NCI-H345 (cell line): ENCODE measurements around the gene NPHP4.

Source experiments
- DNase-seq: peaks from one replicate; lab custom pipeline; 2025; lab: John Stamatoyannopoulos, UW

NPHP4 gene

DNA sequence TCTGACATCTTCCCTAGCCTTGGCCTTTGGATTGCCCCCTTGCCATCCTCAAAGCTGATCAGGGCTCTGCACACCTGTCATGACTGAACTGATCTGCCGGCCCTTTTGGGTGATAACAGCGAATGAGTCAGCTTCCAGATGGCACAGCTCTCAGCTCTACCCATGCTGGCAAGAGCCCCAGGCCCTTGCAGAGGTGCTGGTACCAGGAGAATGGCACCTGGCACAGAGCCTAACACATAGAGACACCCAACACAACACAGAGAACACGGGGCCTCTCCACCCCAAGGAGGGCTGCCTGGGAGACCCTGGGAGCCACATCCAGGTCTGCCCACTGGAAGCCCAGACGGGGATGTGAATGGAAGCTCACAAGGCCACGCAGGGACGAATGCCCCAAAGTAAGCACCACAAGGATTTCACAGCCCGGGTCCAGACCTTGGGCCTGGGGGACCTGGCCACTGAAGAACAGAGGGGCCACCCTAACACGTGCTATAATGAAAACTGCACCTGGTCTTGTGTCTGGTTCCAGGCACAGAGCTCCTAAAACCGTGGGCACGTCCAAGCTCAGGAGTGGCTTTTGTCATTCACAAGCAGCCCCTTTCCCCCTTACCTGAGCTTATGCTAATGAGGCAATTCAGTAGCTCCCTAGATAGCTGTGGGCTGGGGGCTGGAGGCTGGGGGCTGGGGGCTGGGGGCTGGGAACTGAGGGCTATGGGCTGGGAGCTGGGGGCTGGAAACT is 160.5 kb downstream of the NPHP4 start:
- no peak for DNase-seq

DNA sequence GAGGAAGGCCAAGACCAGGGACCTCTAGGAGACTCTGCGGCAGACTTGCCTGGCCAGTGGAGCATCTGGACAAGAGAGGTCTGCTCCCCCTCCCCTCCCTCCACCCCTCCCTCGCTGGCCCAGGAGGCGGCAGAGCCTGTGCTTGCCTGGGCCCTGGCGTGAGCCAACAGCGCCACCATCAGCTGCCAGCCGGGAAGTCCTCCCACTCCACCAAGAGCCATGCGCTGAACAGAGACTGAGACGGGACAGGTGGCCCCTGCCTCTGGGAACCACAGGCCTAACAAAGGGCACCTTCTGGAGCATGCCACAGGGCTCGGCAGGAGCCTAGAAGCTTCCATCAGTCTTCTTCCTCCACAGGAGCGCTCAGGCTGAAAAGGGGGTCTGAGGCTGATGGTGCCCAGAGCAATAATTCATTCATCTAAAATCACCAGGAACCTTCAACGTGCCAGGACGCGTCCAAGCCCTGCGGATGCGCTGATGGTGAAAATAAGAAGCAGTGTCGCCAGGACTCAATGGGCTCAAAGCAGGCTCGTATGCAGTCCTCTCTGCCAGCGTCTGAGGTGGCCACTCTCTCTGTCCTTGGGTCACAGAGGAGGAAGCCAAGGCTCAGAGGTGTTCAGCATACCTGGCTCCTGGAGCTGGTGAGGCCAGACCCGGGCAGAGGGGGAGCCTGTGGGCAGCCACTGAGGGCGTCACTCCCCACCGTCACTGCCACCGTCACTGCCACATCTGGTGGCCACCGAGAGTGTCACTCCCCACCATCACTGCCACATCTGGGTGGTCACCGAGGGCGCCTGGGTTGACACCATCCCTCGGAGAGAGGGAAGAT is 161.2 kb downstream of the NPHP4 start:
- no peak for DNase-seq

DNA sequence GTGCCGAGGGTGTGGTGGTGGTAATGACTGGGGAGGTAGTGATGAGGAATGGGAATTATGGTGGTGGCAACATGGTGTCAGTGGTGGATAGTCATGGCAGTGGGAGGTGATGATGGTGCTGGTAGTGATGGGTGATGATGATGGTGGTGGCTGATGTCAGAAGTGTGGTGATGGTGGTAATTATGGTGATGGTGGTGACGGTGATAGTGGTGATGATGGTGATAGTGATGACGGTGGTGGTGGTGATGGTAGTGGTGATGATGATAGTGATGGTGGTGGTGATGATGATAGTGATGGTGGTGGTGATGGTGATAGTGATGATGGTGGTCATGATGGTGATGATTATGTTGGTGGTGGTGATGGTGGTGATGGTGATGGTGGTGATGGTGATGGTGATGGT is 162.8 kb downstream of the NPHP4 start:
- DNase-seq: no peak

DNA sequence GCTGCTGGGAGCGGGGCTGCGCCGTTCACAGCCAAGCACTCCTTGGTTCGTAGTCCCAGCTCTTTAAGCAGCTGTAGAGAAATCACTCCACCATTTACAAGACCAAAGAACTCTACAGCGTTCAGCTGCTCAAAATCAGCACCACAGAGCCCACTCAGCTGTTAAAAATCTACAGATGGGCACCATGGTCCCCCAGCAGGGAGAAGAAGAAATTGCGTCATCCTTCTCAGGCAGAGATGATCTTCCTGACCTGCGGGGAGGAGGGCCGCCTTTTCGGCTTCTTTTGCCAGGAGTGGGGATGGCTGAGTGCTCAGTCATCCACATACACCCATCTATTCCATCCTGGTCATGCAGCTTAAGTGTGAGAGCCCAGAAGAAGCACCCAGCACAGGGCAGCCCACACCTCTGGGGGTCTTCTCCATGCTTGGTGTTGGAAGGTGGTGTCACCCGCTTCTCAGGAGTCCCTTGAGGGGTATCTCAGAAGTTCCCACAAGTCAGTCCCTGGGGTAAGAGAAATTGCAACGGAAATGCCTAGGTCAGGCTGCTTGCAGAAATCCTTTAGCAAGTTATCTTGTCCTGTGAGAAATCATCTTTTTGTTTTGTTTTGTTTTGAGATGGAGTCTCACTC is 163.8 kb downstream of the NPHP4 start:
- no peak for DNase-seq

DNA sequence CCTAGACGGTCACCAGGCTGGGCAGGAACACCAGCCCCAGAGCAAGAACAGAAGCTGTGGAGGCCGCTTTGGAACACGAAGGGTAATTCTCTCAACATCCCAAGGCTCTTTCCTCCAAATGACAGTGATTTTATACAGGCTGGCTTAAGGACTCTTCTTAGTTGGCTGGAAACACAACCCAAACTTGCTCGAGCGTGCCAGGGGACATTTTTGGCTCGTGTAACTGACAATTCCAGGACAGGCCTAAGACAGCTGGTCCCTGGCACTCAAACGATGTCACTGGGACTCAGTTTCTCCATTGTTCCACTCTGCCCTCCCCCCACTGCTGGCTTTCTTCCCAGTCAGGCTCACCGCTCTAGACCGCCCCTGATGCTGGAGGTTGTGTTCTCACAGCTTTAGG is 164.7 kb downstream of the NPHP4 start:
- DNase-seq: no peak

DNA sequence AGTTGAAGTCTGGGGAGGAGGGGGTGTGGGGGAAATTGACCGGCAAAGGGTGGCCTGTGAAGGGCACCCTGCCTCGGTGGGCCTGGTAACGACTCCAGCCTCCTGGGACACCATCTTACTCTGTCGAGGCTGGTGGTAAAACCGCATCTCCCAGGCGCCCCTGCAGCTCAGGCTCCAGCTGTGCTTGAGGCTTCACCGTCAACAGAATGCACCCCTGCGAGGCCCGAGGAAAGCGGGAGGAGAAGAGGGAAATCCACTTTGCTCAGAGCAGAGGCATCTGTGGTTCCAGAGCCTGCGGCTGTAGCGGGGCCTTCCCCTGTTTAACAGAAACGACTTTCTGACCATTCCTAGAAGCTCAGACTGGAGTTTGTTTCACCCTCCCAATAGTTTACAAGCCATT is 165.6 kb downstream of the NPHP4 start:
- DNase-seq: no peak

DNA sequence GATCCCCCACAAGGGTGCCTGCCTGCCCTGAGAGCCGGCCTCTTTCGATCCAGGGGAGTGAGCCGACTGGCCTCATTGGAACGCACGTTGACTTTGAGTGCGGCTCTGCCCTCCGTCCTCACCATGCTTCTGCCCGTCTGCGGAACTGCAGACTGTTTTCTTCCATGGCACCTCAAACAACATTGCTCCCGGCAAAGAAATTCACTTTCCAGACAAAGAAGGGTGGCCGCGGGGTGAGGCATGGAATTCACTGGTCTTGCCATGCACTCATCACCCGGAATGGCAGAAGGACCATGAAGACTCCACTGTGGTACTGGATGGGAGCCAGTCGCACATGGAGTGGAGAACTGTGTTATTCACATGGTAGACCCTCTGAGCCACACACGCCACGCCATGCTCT is 169.5 kb downstream of the NPHP4 start:
- no peak for DNase-seq

DNA sequence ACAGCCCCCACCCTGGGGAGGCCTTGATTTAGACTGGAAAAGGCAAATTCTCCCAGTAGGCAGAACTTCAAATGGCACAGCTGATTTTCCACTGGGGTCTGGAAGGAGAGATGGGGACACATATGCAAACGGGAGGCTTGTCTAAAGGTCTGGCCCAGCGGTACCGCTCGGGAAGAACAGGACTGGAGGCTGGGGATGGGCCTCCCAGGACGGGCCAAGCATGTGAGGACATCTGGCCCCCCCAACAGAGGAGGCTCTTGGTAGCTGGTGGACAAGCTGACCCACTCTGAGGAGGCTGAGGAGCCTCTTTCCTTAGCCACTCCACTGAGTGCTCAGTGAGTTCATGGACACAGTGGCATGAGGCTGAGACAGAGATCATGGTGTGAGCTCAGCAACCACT is 170.0 kb downstream of the NPHP4 start:
- DNase-seq: no peak

DNA sequence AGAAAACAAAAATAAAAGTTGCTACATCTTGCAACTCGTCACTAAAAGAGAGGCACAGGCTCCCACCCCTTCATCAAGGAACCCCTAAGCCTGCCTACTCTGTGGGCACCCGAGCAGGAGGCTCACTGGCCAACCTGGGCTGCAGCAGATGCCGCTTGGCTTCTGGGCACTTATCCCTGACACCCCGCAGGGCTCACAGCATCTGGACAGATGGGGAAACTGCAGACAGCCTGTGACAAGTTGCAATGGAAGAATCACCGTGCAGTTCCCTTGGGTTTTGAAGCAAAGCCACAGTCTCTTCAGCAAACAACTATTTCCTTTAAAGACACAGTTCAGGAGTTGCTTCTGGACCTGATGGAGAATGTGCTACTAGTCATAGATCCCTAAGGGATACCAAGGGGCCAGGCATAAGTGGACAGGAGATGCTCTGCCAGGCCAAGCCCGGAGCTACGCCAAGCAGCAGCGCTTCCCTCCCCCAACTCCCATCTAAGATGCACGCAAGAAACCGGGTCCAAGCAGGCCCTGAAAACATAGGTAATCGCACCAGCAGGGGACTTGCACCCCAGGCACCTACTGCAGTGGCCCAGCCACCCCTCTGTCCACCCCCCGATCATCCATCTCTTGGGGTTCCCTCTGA is 170.6 kb downstream of the NPHP4 start:
- no peak for DNase-seq

DNA sequence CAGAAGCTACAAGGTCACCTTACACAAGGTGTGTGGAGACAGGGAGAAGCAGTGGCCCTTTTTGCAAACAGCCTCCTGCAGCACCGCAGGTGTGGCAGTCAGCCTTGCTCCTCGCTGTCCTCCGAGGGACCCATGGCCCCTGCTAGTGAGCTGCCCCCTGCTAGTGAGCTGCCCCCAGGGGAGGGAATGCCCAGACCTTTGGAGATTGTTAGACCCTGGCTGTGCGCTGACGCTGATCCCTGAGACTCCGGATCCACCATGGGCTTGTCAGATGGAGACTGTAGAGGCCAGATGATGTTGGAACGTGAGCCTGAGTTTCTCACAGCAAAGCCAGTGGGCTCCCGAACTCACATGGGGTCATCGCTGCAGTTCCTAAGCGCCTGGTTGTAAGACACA is 172.2 kb downstream of the NPHP4 start:
- DNase-seq: no peak

DNA sequence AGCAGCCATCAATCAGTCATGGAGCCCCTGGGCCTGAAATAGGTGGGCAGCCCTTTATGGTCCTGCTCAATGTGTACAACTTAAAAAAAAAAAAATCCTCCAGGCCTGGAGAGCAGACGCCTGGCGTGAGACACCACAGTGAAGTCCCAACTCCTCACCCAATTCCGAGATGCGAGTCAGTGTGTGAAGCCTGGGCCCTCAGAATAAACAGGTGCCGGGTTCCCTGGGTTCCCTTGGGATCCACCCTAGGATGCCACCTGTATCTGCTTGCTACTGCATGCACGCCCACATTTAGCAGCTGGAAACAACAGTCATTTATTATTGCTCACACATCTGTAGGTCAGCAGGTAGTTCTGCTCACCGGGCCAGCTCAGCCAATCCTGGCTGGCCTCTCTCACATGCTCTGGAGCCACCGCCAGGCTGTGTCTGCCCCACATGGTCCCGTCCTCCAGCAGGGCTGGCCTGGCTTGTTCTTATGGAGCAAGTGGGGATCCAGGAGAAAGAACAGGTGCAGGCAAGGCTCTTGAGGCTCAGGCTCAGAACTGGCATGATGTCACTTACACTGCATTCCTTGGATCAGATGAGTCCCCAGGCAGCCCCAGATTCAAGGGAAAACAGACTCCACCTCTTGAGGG is 172.7 kb downstream of the NPHP4 start:
- no peak for DNase-seq

DNA sequence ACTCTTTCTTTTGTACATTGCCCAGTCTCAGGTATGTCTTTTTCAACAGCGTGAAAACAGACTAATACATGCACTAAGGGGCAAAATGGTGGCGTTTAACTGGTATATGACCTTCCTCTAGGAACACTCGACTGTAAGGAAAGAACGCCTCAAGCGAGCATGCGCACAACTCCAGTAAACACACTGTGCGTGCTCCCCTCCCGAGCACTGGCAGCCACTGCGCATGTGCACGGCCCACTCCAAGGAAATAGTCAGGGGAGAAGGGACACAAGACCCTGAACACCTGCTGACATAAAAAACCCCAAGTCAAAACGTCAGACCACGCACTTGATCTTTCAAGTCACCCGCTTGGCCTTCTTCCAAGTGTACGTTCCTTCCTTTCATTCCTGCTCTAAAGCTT is 173.5 kb downstream of the NPHP4 start:
- no peak for DNase-seq

DNA sequence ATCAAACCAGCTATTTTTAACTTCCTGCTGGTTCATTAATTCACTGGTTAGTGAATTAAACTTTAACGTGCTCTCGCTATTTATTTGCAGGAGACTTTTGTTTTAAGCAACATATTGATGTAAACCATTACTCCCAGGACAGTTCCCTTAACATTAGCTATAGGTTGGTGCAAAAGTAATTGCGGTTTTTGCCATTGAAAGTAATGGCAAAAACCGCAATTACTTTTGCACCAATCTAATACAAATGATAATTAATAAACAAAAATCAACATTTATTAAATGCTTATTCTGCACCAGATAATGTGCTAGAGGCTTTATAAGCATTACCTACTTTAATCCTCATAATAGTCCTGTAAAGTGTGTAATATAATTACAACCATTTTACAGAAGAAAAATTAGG is 176.5 kb downstream of the NPHP4 start:
- DNase-seq: no peak

DNA sequence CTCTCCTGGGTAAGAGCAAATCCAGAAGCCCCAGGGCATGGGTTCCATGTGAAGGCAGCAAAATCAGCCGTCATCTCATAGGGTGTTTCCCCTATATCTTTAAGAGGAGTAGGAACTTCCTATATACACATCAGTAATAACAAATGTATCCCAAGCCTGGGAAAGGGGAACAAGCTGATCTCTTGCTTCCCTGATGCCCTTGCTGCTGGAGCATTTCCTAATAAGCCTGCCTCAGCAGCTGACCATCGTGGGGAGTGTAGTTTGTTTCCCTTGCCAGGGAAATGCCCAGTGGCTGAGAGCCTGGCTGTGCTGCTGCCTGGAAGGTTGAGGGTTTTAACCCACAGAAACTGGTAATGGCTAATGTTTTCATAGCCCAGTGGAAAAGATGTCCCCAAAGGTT is 177.0 kb downstream of the NPHP4 start:
- no peak for DNase-seq

DNA sequence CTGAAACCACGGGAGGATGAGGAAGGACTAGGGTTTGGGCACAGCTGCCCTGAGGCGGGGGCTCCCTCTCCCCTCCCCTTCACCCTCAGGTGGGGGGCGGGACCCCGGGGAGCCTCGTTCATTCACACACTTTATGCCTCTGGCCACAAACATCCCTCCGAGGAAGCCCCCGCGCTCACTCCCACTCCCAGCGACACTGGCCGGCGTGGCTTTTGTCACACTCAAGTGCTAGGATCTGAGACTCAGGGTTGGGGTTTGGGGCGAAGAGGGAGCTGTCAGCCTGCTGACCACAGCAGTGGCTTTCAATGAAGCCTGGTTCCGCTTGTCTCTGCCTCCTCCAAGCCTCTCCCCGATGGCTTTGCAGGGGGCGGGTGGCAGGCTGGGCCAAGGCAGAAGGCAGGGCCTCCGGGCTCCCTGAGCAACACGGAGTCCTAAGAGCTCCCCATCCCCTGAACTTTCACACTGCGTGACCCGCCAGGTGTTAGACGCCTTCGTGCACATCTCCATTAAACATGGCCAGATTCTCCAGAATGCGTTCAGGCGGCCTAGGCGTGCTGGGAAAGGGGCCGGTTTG is 178.1 kb downstream of the NPHP4 start:
- no peak for DNase-seq

DNA sequence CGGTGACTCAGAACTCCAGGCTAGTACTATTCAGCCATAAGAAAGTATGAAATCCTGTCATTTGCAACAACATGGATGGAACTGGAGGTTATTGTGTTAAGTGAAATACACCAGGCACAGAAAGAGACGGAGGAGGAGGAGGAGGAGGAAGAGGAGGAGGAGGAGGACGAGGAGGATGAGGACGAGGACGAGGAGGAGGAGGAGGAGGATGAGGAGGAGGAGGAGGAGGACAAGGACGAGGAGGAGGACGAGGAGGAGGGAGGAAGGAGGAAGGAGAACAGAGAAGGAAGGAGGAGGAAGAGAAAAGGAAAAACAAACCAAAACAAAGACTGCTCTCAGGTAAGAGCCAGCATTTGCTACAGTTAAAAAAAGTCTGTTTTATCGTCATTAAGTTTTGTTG is 178.7 kb downstream of the NPHP4 start:
- DNase-seq: no peak
